Left forelimb (tissue), 1 donor: ENCODE data around the gene LBP.
"Not testable (repeated sequence)": the region's sequence is repeated elsewhere in the genome, so short reads cannot be mapped to it uniquely, and the experiment has no call there.

Experiments
- DNase-seq: peaks from one replicate; pipeline ENCODE4 v3.0.0-alpha.2; 2018; ENCODE audit warnings: low spot score

Gene LBP

GRCh38 chr20:38346247-38346651 lies at the start of gene LBP:
LBP (plus strand) TSS chr20:38346482; CDS start chr20:38346517, 35 bp downstream.
- no peak for DNase-seq

- no peak for DNase-seq
Observed at GRCh38 chr20:38297916-38298674, 48.2 kb upstream of the LBP start.

GRCh38 chr20:38298768-38299288 lies 47.5 kb upstream of the LBP start:
- no peak for DNase-seq

GRCh38 chr20:38299963-38300362 lies 46.3 kb upstream of the LBP start:
- no peak for DNase-seq

DNA sequence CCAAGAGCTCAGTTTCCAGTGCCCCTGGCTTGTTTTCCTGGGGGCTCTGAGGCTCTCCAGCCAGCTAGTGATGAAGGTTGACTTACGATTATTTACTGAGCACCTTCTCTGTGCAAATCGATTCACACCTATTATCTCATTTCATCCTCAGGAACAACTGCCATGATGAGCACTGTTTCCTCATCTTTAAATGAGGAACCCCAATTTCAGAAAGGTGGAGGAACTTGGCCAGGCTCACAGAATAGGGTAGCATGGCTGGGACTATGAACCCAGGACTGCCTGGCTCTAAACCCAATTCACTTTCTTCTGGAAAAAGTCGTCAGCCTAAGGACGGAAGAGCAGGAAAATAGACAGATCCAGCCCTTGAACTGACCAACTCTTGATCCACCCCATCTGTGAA lies 45.8 kb upstream of the LBP start:
- DNase-seq, result no peak

GRCh38 chr20:38301309-38301708 lies 45.0 kb upstream of the LBP start:
- no peak for DNase-seq

GRCh38 chr20:38302786-38303185 lies 43.5 kb upstream of the LBP start:
- DNase-seq, result no peak

DNA sequence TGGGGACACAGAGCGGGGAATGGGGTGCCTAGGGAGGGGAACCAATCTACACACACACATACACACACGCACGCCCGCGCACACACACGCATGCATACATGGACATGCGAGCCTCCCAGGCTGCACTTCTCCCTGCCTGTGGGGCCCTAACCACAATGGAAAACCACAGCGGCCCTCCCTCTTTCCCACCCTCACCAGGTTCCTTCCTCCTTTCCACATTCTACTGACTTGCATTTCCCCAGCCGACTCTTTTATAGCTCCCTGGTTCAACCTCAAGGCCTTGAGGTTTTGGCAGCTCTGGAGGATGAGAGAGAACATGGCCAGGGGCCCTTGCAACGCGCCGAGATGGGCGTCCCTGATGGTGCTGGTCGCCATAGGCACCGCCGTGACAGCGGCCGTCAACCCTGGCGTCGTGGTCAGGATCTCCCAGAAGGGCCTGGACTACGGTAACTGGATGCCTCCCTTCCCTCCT lies 42.3 kb upstream of the LBP start, which contains the start of gene BPI:
TSS of gene BPI (plus strand) at position 249 of the 472 bp plus-strand sequence. CDS start at position 317, 68 bp downstream.
- no peak for DNase-seq

GRCh38 chr20:38304845-38305447 lies 41.3 kb upstream of the LBP start:
- no peak for DNase-seq

DNA sequence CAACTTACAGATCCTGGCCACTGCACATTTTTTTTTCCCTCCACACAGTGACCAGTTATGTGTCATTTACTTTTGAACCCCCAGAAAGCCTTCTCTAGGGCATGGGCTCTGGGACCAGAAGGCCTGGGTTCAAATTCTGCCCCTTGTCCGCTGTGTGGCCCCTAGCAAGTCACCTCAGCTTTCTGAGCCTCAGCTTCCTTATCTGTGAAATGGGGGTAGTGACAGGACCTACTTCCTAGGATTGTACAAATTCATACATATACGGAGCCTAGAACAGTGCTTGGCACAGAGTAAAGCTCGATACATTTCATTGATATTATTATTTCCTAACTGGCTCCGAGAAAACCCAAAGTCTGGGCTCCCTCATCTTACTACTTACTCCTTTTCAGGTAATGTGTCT lies 40.7 kb upstream of the LBP start:
- no peak for DNase-seq

- DNase-seq, result no peak
Observed at GRCh38 chr20:38306379-38306778, 39.9 kb upstream of the LBP start.

DNA sequence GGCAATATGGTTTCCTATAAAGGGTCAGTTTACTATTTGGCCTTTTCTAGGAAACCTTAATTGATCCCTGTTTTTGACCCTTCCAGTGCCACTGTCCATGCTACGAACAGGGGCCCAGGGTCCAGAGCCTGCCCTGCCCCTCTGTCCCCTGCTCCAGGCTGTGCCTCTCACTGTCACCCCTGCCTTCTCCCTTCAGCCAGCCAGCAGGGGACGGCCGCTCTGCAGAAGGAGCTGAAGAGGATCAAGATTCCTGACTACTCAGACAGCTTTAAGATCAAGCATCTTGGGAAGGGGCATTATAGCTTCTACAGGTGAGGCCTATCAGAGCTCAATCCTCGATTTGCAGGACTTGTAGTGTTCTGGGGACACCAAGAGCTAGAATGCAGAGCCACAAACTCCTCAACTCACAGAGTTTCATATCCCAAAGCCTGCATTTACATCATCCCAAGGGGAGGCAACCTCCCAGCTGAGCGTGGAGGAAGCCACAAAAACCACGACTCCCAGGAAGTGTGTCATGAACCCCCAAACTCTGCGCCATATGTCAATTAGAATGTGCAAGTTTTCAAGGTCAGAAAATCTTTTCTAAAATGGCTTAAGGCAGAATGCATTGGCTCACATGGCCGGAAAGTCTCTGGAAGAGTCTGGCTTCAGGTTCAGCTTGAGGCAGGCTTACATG lies 38.8 kb upstream of the LBP start:
- no peak for DNase-seq

DNA sequence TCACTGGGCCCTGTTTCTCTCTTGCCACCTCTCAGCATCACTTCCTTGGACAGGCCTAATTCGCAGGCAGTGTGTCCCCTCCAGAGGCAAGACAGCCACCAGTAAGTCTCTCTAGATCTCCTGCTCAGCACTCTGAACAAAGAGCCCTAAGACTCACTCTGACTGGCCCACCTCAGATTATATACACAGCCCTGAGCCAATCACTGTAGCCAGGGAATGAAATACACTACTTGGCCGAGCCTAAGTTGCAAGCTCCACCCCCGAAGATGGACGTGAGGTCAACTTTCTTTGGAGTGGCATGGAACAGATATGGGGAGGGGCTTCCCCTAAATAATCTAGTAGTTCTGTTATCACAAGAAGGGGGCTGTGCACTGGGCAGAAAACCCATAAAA lies 38.2 kb upstream of the LBP start:
- DNase-seq, result no peak

DNA sequence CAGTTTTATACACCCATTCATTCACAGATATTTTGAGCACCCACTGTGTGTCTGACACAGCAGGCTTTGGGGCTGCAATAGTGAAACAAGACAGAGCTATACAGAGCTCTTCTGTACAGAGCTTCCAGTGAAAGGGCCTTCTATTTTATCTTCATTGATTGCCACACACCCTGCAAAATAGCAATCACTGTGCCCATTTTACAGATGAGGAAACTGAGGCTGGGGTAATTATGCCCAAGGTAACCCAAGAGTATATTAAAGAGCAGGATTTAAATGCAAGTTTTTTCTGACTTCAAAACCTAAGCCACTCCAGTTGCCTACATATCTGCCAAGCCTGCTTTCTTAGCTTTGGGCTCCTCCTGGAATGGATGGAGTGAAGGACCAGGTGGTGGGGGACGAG lies 37.8 kb upstream of the LBP start:
- no peak for DNase-seq

GRCh38 chr20:38311091-38311490 lies 35.2 kb upstream of the LBP start:
- DNase-seq, result no peak

DNA sequence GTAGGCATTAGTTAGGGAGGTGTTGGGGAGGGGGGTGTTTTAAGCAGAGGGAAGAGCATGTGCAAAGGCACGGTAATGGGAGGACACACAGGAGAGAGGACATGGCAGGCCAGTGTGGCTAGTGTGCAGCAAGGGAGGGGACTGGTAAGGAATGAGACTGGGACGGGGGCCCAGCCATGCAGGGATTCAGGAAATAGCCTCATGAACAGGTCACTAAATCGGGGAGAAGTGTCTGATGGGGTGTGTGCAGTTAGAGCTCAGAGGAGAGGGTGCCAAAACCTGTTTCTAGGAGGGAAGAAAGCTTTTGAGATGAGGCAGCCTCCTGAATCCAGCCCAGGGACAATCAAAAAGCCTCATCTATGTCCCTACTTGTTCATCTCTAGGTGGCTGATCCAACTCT lies 34.8 kb upstream of the LBP start:
- DNase-seq, result no peak

- no peak for DNase-seq
Observed at GRCh38 chr20:38313676-38314075, 32.6 kb upstream of the LBP start.

DNA sequence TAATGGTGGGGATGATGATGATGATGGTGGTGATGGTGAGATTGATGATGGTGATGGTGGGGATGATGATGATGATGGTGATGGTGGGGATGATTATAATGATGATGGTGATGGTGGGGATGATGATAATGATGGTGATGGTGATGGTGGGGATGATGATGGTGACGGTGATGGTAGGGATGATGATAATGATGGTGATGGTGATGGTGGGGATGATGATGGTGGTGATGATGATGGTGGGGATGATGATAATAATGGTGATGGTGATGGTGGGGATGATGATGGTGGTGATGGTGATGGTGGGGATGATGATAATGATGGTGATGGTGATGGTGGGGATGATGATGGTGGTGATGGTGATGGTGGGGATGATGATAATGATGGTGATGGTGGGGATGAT lies 31.9 kb upstream of the LBP start:
- not testable (repeated sequence) for DNase-seq

GRCh38 chr20:38315290-38315966 lies 30.9 kb upstream of the LBP start:
- DNase-seq, result no peak

- no peak for DNase-seq
Observed at GRCh38 chr20:38316341-38316740, 29.9 kb upstream of the LBP start.

DNA sequence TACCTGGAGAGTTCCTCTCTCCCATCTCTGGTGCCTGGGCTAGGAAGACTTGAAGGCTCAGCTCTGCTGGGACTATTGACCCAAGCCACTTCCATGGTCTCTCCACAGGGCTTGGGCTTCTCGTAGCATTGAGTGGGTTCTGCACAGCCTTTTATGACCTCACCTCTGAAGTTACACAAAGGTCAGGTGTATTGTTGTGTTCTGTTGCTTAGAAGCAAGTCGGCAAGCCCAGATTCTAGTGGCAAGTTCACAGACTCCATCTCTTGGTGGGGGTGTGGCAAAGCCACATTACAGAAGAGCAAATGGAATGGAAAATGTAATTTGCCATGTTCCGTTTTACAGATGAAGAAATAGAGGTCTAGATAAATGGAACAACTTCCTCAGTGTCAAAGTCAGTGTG lies 28.9 kb upstream of the LBP start:
- no peak for DNase-seq

DNA sequence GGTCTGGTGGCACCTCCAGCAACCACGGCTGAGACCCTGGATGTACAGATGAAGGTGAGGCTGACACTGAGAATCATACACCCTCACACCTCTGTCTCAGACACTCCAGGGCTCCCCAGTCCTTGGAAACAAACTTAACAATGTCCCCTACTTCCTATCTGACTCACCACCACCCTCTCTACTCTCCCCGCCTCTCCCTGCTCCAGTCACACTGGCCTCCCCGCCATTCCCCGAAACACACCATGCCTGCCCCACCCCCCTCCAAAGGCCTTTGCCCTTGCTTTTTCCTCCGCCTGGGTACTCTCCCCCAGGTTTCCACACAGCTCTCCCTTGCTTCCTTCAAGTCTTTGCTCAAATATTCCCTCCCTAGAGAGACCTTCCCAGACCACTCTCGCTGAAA lies 26.1 kb upstream of the LBP start:
- DNase-seq, result no peak
